Caco-2 (cell line): ENCODE results near the gene CAGE1. TPM values are rescaled to one million over a fixed set of nuclear protein-coding genes. Genes with fewer than 3 reads are reported as not detected.

ENCODE experiments used
- BruUV-seq: library from RNA; stranded (reverse); fragments of 400-500 nt; replicated peaks from 2 replicates; lab custom pipeline; 2021; lab: Mats Ljungman, UMichigan
- CTCF ChIA-PET: fragments of 300-600 bp; sonication (Branson Sonifier 250); formaldehyde crosslinking; loops from one replicate; lab custom pipeline; 2022; ENCODE audit warnings: antibody characterized with exemption; lab: Charles Lee
- POLR2A ChIA-PET: fragments of 300-600 bp; sonication (Branson Sonifier 250); formaldehyde crosslinking; loops from one replicate; lab custom pipeline; 2022; ENCODE audit warnings: antibody characterized with exemption; lab: Charles Lee
- DNase-seq, 2 experiments: peaks; one replicate each; pipeline versions ENCODE4 v3.0.0 to v3.0.0-alpha.2; 2020 to 2022
- H3K27me3 ChIP-seq: replicated peaks from 2 replicates; pipeline ENCODE4 v1.6.0; 2011; ENCODE audit warnings: low read length; ENCODE audit not compliant: control insufficient read depth, insufficient read depth
- H3K36me3 ChIP-seq: 2 replicates; pipeline ENCODE4 v1.5.1; 2011; ENCODE audit warnings: low read length; ENCODE audit not compliant: control insufficient read depth, insufficient read depth
- H3K4me1 ChIP-seq: fragments of 250-450 bp; sonication (Bioruptor Pico); 2 replicates; pipeline ENCODE4 v1.5.1; 2020; ENCODE audit warnings: mild to moderate bottlenecking
- H3K4me3 ChIP-seq: 2 replicates; pipeline ENCODE4 v1.5.1; 2011; ENCODE audit warnings: low read depth, mild to moderate bottlenecking, control low read depth, low read length
- H3K9me3 ChIP-seq: fragments of 250-450 bp; sonication (Bioruptor Pico); 2 replicates; pipeline ENCODE4 v1.5.1; 2020; ENCODE audit warnings: mild to moderate bottlenecking, moderate library complexity
- H3K27ac Mint-ChIP-seq: one replicate; pipeline ENCODE4 v1.8.0; 2022; ENCODE audit warnings: mixed read lengths; ENCODE audit not compliant: unreplicated experiment
- H3K27me3 Mint-ChIP-seq: one replicate; pipeline ENCODE4 v1.8.0; 2022; ENCODE audit warnings: mixed read lengths; ENCODE audit not compliant: insufficient read depth, unreplicated experiment
- H3K36me3 Mint-ChIP-seq: one replicate; pipeline ENCODE4 v1.8.0; 2022; ENCODE audit warnings: mild to moderate bottlenecking, mixed read lengths; ENCODE audit not compliant: insufficient read depth, unreplicated experiment
- H3K4me1 Mint-ChIP-seq: one replicate; pipeline ENCODE4 v1.8.0; 2022; ENCODE audit warnings: low read depth, mixed read lengths; ENCODE audit not compliant: unreplicated experiment
- H3K4me3 Mint-ChIP-seq: one replicate; pipeline ENCODE4 v1.8.0; 2022; ENCODE audit warnings: mild to moderate bottlenecking, moderate library complexity, mixed read lengths; ENCODE audit not compliant: unreplicated experiment
- H3K9me3 Mint-ChIP-seq: one replicate; pipeline ENCODE4 v1.8.0; 2022; ENCODE audit warnings: mixed read lengths; ENCODE audit not compliant: unreplicated experiment
- intact Hi-C: fragments of 100-400 bp; cut with micrococcal nuclease; formaldehyde crosslinking; loops from one replicate; pipeline ENCODE4 v1.10.0; 2022; ENCODE audit not compliant: unreplicated experiment
- total RNA-seq: library from RNA; stranded (reverse); gene quantifications from 2 replicates; pipeline ENCODE4 v1.2.3, GENCODE V29; 2022
- TF ChIP-seq, protein P1 (sequence below), 2 experiments: fragments of 200-600 bp in 1 of 2; IDR thresholded peaks; 1 replicate in 1 of 2; 2 replicates in 1 of 2; pipeline versions ENCODE4 v1.5.1 to v1.8.0; 2011 to 2022; ENCODE audit warnings: antibody characterized with exemption in 1 of 2, control low read depth in 1 of 2, inconsistent platforms in 1 of 2, low read depth in 1 of 2, low read length in 1 of 2, mild to moderate bottlenecking in 1 of 2, moderate library complexity in 1 of 2; ENCODE audit not compliant: insufficient read depth in 1 of 2, severe bottlenecking in 1 of 2, unreplicated experiment in 1 of 2

Gene CAGE1
- total RNA-seq, 1 experiment from 2014 or later: 0.59 TPM

DNA sequence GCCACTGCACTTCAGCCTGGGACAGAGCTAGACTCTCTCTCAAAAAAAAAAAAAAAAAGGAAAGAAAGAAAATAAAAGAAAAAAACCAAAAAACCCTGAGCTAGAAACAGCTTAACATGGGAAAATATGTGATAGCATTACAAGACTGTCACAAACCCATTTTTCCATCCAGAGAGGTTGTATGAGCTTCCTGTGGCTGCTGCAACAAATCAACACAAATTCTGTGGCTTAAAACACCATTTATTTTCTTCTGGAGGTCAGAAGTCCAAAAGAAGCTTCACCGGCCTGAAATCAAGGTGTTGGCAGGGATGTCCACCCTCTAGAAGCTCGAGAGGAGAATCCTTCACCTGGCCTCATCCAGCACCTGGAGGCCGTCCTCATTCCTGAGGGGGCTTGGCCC, 54.9 kb downstream of the CAGE1 start:
- intact Hi-C loops: no loop called here
- Mint-ChIP-seq H3K27ac (no peak overlapping the region), H3K4me1 (no peaks in the 10 kb centered on the region), H3K27me3 (no peaks in the 10 kb centered on the region), H3K36me3 (no peaks in the 10 kb centered on the region), H3K9me3 (no peaks in the 10 kb centered on the region), H3K4me3 (no peak overlapping the region)
- Histone ChIP-seq H3K4me1 (no peaks in the 10 kb centered on the region), H3K4me3 (no peak overlapping the region), H3K9me3 (no peaks in the 10 kb centered on the region), H3K36me3 (no peaks in the 10 kb centered on the region), H3K27me3 (no peaks in the 10 kb centered on the region)
- no peak for DNase-seq
- TF ChIP-seq, protein P1, sequence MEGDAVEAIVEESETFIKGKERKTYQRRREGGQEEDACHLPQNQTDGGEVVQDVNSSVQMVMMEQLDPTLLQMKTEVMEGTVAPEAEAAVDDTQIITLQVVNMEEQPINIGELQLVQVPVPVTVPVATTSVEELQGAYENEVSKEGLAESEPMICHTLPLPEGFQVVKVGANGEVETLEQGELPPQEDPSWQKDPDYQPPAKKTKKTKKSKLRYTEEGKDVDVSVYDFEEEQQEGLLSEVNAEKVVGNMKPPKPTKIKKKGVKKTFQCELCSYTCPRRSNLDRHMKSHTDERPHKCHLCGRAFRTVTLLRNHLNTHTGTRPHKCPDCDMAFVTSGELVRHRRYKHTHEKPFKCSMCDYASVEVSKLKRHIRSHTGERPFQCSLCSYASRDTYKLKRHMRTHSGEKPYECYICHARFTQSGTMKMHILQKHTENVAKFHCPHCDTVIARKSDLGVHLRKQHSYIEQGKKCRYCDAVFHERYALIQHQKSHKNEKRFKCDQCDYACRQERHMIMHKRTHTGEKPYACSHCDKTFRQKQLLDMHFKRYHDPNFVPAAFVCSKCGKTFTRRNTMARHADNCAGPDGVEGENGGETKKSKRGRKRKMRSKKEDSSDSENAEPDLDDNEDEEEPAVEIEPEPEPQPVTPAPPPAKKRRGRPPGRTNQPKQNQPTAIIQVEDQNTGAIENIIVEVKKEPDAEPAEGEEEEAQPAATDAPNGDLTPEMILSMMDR (IDR thresholded peaks at IDR 0.05; ENCODE audit: insufficient read depth in 1 of 2, low read depth in 1 of 2, low read length in 1 of 2, severe bottlenecking in 1 of 2, unreplicated experiment in 1 of 2): no peak
- ChIA-PET POLR2A (interaction anchor here (0.9 kb wide), 1 partner anchor 20 kb away, joined by 5 read pairs; no protein-coding TSS in a partner anchor), CTCF (no interaction called here)
- BruUV-seq: no TSS peak

DNA sequence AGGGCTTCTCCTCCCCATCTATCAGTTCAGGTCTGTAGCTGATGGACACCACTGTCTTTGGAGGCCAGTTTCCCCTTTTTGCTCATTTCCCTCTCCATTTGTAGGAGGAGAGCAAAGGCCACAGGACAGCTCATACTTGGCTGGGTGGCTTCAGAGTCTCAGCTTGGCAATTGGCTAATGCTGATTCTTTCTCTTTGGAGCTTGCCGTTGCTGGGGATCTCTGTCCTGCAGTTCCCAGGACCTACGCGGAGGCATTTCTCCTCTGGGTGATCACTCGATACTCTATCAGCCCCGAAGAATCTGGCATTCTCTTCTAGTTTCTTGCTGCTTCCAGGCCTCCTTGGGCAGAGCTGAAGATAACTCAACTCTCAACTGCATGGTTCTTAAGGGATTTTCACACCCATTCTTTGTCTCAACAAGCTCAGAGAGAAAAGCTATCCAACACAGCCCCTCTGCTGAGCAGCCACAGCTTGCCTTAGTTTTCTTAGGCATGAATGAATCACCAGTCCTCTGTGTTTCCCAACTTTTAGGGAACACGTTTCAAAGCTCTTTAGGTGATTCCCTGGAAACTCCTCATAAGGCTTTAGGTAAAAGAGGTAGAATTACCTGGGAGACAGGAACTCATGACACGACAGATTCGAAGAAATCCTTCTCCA, 57.3 kb downstream of the CAGE1 start:
- no peak overlapping the region for H3K4me3 Mint-ChIP-seq
- intact Hi-C loops: no loop called here
- Histone ChIP-seq H3K27me3 (no peaks in the 10 kb centered on the region), H3K9me3 (no peaks in the 10 kb centered on the region), H3K4me1 (no peaks in the 10 kb centered on the region), H3K4me3 (no peak overlapping the region), H3K36me3 (no peaks in the 10 kb centered on the region)
- ChIA-PET CTCF (no interaction called here), POLR2A (no interaction called here)
- TF ChIP-seq, protein P1 (IDR thresholded peaks at IDR 0.05; ENCODE audit: insufficient read depth in 1 of 2, low read depth in 1 of 2, low read length in 1 of 2, severe bottlenecking in 1 of 2, unreplicated experiment in 1 of 2): no peak
- BruUV-seq: no TSS peak
- no peak for DNase-seq
- peaks cover 6% of the 10 kb centered on the region for H3K36me3 Mint-ChIP-seq
- H3K27me3 Mint-ChIP-seq: no peaks in the 10 kb centered on the region
- H3K9me3 Mint-ChIP-seq: no peaks in the 10 kb centered on the region
- H3K4me1 Mint-ChIP-seq: no peaks in the 10 kb centered on the region
- H3K27ac Mint-ChIP-seq: no peak overlapping the region

DNA sequence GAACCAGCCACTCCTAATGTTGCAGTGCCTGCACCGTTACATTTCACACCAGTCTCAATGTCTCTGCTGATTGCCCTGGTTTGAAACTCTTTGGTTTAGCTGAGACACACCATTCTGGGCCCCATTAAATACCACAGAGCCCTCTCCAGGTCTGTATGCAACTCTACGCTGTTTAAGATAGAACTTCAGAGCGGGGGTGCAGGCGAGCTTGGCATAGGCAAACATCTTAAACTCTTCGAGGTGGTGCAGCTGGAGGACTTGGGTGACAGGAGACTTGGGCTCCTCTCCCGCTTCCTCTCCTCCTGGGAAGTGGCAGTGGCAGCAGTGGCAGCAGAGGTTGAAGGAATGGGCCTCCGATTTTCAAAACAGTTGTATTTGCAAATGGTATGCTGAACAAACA, 58.1 kb downstream of the CAGE1 start:
- CTCF ChIA-PET: no interaction called here
- no TSS peak for BruUV-seq
- TF ChIP-seq, protein P1 (IDR thresholded peaks at IDR 0.05; ENCODE audit: insufficient read depth in 1 of 2, low read depth in 1 of 2, low read length in 1 of 2, severe bottlenecking in 1 of 2, unreplicated experiment in 1 of 2): no peak
- Mint-ChIP-seq H3K9me3 (no peaks in the 10 kb centered on the region), H3K36me3 (peaks cover 6% of the 10 kb centered on the region), H3K27ac (no peak overlapping the region), H3K4me1 (no peaks in the 10 kb centered on the region), H3K4me3 (no peak overlapping the region), H3K27me3 (no peaks in the 10 kb centered on the region)
- Histone ChIP-seq H3K4me3 (no peak overlapping the region), H3K36me3 (no peaks in the 10 kb centered on the region), H3K27me3 (no peaks in the 10 kb centered on the region), H3K9me3 (no peaks in the 10 kb centered on the region), H3K4me1 (no peaks in the 10 kb centered on the region)
- intact Hi-C loops: no loop called here
- POLR2A ChIA-PET: no interaction called here
- DNase-seq: no peak
